Spinal cord (tissue), 10 donors: ENCODE results near the gene CACNG7. TPM values are rescaled to one million over a fixed set of nuclear protein-coding genes. Genes with fewer than 3 reads are reported as not detected.
A peak's percentile ranks its signal among the peaks of the same experiment; 100 is the strongest.

Source experiments
- DNase-seq, 6 donors: peaks; one replicate each; pipeline versions ENCODE4 v3.0.0 to v3.0.0-alpha.2; 2013 to 2015; ENCODE audit warnings: low spot score in 6 of 6, low read depth in 4 of 6
- H3K27ac ChIP-seq: one replicate; pipeline ENCODE4 v1.5.1; 2013; ENCODE audit warnings: low read depth, low read length, control low read depth
- H3K27me3 ChIP-seq: one replicate; pipeline ENCODE4 v1.6.1; 2013; ENCODE audit warnings: low read length; ENCODE audit not compliant: control insufficient read depth, insufficient read depth
- H3K36me3 ChIP-seq: one replicate; pipeline ENCODE4 v1.6.1; 2013; ENCODE audit warnings: low read length; ENCODE audit not compliant: control insufficient read depth, insufficient read depth
- H3K4me1 ChIP-seq: one replicate; pipeline ENCODE4 v1.6.1; 2013; ENCODE audit warnings: low read length; ENCODE audit not compliant: control insufficient read depth, insufficient read depth
- H3K4me3 ChIP-seq: one replicate; pipeline ENCODE4 v1.5.1; 2013; ENCODE audit warnings: low read depth, low read length, control low read depth
- H3K9me3 ChIP-seq: one replicate; pipeline ENCODE4 v1.6.1; 2013; ENCODE audit warnings: low read length; ENCODE audit not compliant: control insufficient read depth, insufficient read depth
- WGBS: methylation state at CpG from one replicate; pipeline ENCODE4 v1.1.5; 2013; ENCODE audit warnings: missing lambda C conversion rate; ENCODE audit not compliant: insufficient coverage; 5-methylcytosine and 5-hydroxymethylcytosine counted together
- polyA plus RNA-seq, 2 donors: library from polyadenylated mRNA; unstranded; fragments of 120-200 nt; gene quantifications; one replicate each; pipeline ENCODE4 v1.2.1, GENCODE V29; 2013; ENCODE audit not compliant: insufficient read length in 2 of 2
- total RNA-seq, 2 donors: library from RNA; depleted of rRNA in 1 of 2; stranded (reverse); fragments of 120-200 nt in 1 of 2; fragments of >200 nt in 1 of 2; gene quantifications; one replicate each; pipeline versions ENCODE4 v1.2.3 to v1.2.4, GENCODE V29; 2013 to 2014
- donor health status: healthy.

CACNG7 gene
- total and polyA plus RNA-seq, 4 donors, result 5.1 to 139 (median 69.1) TPM

DNA sequence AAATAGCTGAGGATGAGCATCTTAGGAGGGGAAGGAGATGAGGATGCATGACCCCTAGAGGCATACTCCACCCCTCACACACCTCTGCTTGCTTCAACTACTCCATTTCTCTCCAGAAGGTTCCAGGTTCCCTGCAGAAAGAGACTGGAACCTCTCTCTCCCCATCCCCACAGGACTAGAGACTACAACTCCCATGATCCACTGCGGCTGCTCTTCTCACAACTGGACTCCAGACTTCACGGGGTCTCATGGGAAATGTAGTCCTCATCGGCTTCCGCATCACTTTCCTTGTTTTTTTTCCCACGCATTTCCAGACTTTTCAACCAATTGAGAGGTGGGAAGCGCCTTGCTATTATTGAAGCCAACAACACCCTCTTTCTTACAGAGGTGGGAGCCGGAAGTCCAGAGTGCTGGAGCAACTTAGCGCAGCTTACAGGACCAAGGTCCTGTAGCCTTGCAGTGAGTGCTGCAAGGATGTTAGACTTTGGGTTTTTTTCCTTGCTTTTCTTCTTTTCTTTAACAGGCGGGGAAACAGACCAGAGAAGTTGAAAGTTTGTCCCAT is 68.4 kb downstream of the CACNG7 start:
- peaks cover 5% of the 10 kb centered on the region for H3K36me3 ChIP-seq
- WGBS, result 6% methylated on average over 3 of the region's 9 CpGs
- no peaks in the 10 kb centered on the region for H3K9me3 ChIP-seq
- no peak overlapping the region for H3K27ac ChIP-seq
- peaks cover 32% of the 10 kb centered on the region for H3K4me1 ChIP-seq
- H3K4me3 ChIP-seq, result peak overlapping the region; percentile 31
- peaks cover 30% of the 10 kb centered on the region for H3K27me3 ChIP-seq
- peak in 5 of 6 donors; percentile 80 to 98 (median 87) for DNase-seq

DNA sequence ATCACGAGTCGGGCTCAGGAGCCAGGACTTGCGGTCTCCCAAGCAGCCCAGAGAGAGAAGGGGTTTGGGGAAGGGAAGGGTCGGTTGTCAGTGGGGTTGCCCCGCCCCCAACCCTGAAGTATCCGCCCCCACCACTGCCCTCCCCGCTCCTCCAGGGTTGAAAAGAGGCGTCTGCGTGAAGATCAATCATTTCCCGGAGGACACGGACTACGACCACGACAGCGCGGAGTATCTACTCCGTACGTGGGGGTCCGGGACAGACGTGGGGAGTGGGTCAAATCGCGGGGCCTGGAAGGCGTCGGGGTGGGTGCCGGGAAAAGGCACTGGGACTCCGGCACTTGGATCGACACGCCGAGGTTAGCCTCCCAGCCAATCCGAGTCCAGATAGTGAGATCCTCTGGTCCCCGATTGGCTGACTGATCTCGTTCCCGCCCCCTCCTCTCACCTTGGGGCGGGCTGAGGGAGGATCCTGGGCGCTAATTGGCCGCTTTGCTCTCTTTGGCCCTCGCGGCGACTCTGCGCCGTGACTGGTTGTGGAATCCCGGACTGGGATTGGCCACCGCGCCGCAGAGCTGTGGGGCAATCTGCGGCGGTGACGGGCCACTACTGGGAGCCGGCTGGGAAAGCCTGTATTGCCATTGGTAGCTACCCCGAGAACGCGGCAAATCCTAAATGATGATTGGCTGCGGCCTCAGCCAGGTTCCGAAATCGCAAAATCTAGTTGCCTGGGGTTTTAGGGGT is 69.1 kb downstream of the CACNG7 start:
- Histone ChIP-seq H3K4me1 (peaks cover 32% of the 10 kb centered on the region), H3K27ac (no peak overlapping the region), H3K27me3 (peaks cover 30% of the 10 kb centered on the region), H3K9me3 (no peaks in the 10 kb centered on the region), H3K36me3 (peaks cover 2% of the 10 kb centered on the region), H3K4me3 (peak overlapping the region; percentile 31)
- DNase-seq, result peak in 4 of 6 donors; percentile 68 to 96 (median 88)
- WGBS, result 3% methylated on average over 48 of the region's 54 CpGs

DNA sequence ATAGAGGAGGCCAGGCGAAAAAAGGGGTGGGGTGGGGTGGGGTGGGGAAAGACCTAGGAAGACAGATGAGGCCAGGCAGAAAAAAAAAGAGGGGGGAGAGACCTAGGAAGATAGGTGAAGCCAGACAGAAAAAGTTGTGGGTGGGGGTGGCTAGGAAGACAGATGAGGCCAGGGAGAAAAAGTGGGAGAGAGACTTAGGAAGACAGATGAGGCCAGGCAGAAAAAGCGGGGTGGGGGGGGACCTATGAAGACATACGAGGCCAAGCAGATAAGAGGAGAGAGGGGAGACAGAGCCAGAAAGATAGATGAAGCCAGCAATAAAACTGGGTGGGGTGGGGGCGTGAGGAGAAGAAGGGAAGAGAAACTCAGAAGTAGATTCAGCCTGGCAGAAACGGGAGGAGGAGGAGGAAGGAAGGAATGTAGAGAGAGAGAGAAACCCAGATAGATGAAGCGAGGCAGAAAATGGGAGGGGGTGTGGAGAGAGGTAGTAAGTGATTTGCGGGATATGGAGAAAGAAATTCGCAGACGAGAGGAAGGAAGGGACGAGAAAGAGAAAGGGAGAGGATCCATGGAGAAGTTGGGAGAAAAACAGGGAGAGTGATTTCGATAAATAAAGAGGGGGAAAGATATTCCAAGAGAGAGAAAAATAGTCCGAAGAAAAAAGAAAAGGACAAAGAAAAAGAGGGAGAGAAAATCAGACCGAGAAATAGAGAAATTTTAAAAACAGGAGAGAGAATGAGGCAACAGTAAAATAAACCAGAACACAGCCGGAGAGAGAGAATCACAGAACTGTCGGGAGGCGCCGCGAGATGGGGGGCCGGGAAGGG is 70.1 kb downstream of the CACNG7 start:
- H3K4me3 ChIP-seq, result peak overlapping the region; percentile 36
- peaks cover 2% of the 10 kb centered on the region for H3K36me3 ChIP-seq
- 3% methylated on average over 18 of the region's 19 CpGs for WGBS

DNA sequence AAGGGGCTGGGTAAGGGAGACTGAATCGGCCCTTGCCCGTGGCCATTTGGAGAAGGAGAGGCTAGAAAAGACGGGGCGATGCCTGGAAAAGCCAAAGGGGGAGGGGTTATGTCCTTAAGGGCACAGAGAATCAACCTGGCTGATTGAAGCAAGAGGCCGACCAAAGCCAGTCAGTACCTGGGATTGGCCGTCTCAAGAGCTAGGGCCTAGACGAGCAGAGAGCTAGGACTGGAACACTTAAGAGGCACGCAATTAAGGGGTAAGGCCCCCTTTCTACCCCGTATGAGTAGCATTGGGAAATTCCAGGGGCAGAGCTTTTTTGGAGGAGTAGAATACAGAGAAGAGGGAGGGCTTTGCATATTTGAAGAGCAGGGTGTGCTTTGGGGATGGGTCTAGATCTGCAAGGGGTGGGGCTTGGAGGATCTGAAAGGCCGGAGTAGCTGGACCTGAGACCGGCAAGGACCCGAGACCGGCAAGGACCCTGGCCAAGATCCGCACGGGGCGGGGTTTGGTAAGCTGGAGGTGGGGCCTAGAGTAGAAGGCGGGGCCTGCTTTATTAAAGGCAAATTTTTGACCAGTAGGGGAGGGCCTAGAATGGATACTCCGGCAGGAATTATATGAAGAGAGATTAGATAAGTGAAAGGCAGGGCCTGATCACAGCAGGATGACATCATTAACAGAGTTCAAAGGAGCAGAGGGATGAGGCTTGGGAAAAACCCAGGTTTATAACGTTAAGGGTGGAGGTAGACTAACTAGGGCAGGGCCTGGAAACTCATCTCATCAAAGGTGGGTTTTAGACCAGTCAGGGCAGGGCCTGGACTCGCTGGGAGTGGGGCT is 71.7 kb downstream of the CACNG7 start:
- H3K4me1 ChIP-seq, result peaks cover 32% of the 10 kb centered on the region
- peak in 2 of 6 donors; percentile 35 to 36 for DNase-seq
- peak overlapping the region; percentile 36 for H3K4me3 ChIP-seq
- WGBS, result 24% methylated on average over 20 of the region's 20 CpGs
- no peaks in the 10 kb centered on the region for H3K9me3 ChIP-seq
- H3K27ac ChIP-seq, result no peak overlapping the region
- H3K27me3 ChIP-seq, result peaks cover 30% of the 10 kb centered on the region
- peaks cover 2% of the 10 kb centered on the region for H3K36me3 ChIP-seq

More for the DNA sequence above, 70.1 kb downstream of the CACNG7 start:
- Histone ChIP-seq H3K9me3 (no peaks in the 10 kb centered on the region), H3K27ac (no peak overlapping the region), H3K27me3 (peaks cover 30% of the 10 kb centered on the region), H3K4me1 (peaks cover 32% of the 10 kb centered on the region)
- no peak for DNase-seq

DNA sequence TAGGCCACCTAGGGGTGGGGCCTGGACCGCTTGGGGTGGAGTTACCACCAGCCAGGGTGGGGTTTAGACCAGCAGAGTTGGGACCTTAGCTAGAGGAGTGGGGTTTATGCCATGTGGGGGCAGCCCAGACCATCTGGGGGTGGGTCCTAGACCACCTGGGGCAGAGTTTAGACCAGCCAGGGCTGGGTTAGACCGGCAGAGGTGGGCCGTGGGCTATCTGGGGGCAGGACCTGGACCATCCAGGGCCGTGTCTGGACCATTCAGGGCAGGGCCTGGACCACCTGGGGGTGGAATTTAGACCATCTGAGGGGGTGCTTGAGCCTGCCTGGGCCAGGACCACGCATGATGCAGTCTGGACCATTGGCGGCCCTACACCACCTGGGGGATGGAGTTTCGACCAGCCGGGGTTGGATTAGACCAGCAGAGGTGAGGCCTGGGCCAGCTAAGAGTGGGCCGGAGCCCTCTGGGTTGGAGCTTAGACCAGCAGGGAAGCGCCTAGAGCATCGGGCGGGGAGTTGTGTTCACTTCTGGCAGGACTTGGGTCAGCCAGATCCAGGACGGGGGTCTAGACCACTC is 72.4 kb downstream of the CACNG7 start:
- Histone ChIP-seq H3K27me3 (peaks cover 30% of the 10 kb centered on the region), H3K9me3 (no peaks in the 10 kb centered on the region), H3K4me3 (no peak overlapping the region), H3K27ac (no peak overlapping the region), H3K4me1 (peaks cover 32% of the 10 kb centered on the region), H3K36me3 (no peaks in the 10 kb centered on the region)
- 72% methylated on average over 12 of the region's 13 CpGs for WGBS
- DNase-seq, result no peak

DNA sequence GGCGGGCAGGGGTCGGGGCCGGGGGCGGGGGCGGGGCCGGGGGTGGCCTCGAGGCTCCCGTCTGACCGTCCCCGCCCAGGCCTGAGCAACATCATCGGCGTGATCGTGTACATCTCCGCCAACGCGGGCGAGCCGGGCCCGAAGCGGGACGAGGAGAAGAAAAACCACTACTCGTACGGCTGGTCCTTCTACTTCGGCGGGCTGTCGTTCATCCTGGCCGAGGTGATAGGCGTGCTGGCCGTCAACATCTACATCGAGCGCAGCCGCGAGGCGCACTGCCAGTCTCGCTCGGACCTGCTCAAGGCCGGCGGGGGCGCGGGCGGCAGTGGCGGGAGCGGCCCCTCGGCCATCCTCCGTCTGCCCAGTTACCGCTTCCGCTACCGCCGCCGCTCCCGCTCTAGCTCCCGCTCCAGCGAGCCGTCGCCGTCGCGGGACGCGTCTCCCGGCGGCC is 72.9 kb downstream of the CACNG7 start:
- H3K4me1 ChIP-seq, result peaks cover 32% of the 10 kb centered on the region
- no peaks in the 10 kb centered on the region for H3K9me3 ChIP-seq
- no peaks in the 10 kb centered on the region for H3K36me3 ChIP-seq
- H3K27me3 ChIP-seq, result peaks cover 30% of the 10 kb centered on the region
- H3K4me3 ChIP-seq, result no peak overlapping the region
- WGBS, result 3% methylated on average over 58 of the region's 62 CpGs
- H3K27ac ChIP-seq, result no peak overlapping the region
- peak in 2 of 6 donors; percentile 34 to 41 for DNase-seq

DNA sequence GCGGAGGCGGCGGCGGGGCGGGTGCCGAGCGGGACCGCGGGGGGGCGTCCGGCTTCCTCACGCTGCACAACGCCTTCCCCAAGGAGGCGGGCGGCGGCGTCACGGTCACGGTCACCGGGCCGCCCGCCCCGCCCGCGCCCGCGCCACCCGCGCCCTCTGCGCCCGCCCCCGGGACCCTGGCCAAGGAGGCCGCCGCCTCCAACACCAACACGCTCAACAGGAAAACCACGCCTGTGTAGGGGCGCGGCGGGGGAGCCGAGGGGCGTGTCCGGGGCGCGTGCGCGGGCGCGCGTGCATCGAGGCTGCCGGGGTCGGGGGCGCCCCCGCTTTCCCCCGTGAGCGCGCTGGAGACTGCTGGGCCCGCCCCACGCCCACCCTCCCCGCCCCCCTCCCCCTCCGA is 73.5 kb downstream of the CACNG7 start:
- H3K36me3 ChIP-seq, result no peaks in the 10 kb centered on the region
- H3K9me3 ChIP-seq, result no peaks in the 10 kb centered on the region
- WGBS, result under 1% methylated on average over 39 of the region's 61 CpGs
- peaks cover 31% of the 10 kb centered on the region for H3K4me1 ChIP-seq
- peaks cover 30% of the 10 kb centered on the region for H3K27me3 ChIP-seq
- H3K4me3 ChIP-seq, result no peak overlapping the region
- peak in 2 of 6 donors; percentile 69 to 75 for DNase-seq
- no peak overlapping the region for H3K27ac ChIP-seq

DNA sequence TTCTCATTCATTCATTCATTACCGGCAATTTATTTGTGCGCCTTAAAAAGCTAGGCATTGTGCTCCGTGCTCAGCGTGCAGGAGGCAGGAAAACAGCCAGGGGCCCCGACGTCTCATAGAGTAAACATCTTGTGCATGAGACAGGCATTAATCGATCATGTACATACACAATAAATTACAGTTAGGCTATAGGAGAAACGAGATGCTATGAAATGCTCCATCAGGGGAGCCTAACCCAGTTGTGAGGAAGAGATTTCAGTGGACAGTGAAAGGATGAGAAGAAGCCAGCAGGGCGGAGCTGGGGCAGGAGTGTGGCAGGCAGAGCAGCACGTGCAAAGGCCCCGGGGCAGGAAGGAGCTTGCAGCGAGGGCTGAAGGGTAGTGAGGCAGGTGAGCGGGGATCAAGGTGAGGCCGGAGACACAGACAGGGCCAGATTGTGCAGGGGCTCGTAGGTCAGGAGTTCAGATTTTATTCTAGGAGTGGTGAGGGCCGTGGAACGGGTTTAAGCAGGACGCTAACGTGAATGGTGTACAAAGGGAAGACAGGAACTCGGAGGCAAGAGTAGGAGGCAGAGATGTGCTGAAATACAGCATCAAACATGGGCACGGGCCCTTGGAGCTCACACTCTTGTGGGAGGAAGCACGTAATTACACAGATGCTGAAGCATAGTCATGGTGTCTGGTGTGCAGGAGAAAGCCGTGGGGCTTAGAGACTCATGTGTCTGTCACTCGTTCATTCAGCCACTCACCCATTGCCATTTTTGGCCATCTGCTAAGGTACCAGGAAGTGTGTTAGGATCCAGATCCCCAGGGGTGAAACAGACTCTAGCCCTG is 74.6 kb downstream of the CACNG7 start:
- DNase-seq, result no peak
- Histone ChIP-seq H3K36me3 (no peaks in the 10 kb centered on the region), H3K27ac (no peak overlapping the region), H3K9me3 (no peaks in the 10 kb centered on the region), H3K4me1 (peaks cover 21% of the 10 kb centered on the region), H3K27me3 (peaks cover 24% of the 10 kb centered on the region), H3K4me3 (no peak overlapping the region)
- 90% methylated on average over 16 of the region's 24 CpGs for WGBS
